NCI-H1048 (cell line): ENCODE data around the gene CREB5.

ENCODE experiments used
- DNase-seq: peaks from one replicate; lab custom pipeline; 2025; lab: John Stamatoyannopoulos, UW

Gene CREB5

GRCh38 chr7:28407651-28408050, 4.7 kb upstream of the CREB5 start:
- DNase-seq = no peak

- no peak for DNase-seq
Measured at GRCh38 chr7:28408105-28408959, 4.0 kb upstream of the CREB5 start.

- peak; percentile 50 for DNase-seq
Measured at GRCh38 chr7:28408960-28409715, 3.2 kb upstream of the CREB5 start.

GRCh38 chr7:28409716-28410627, 2.3 kb upstream of the CREB5 start:
- no peak for DNase-seq

- DNase-seq = no peak
Measured at GRCh38 chr7:28410628-28411531, 1.4 kb upstream of the CREB5 start.

- DNase-seq = no peak
Measured at GRCh38 chr7:28413011-28413410, 693 bp downstream of the CREB5 start.

- no peak for DNase-seq
Measured at GRCh38 chr7:28414453-28414852, 2.1 kb downstream of the CREB5 start.

- DNase-seq = no peak
Measured at GRCh38 chr7:28417321-28417940, 5.1 kb downstream of the CREB5 start.

GRCh38 chr7:28418311-28418710, 6.0 kb downstream of the CREB5 start:
- no peak for DNase-seq

GRCh38 chr7:28418966-28419365, 6.6 kb downstream of the CREB5 start:
- DNase-seq = no peak

GRCh38 chr7:28419716-28420115, 7.4 kb downstream of the CREB5 start:
- no peak for DNase-seq

GRCh38 chr7:28423112-28423511, 10.8 kb downstream of the CREB5 start:
- DNase-seq = no peak

GRCh38 chr7:28423918-28424514, 11.7 kb downstream of the CREB5 start:
- no peak for DNase-seq

GRCh38 chr7:28425496-28425895, 13.2 kb downstream of the CREB5 start:
- no peak for DNase-seq

- no peak for DNase-seq
Measured at GRCh38 chr7:28427236-28427635, 14.9 kb downstream of the CREB5 start.

- no peak for DNase-seq
Measured at GRCh38 chr7:28430616-28431015, 18.3 kb downstream of the CREB5 start.

- no peak for DNase-seq
Measured at GRCh38 chr7:28432105-28432504, 19.8 kb downstream of the CREB5 start.

- DNase-seq = no peak
Measured at GRCh38 chr7:28433039-28433438, 20.7 kb downstream of the CREB5 start.

- no peak for DNase-seq
Measured at GRCh38 chr7:28433699-28434219, 21.4 kb downstream of the CREB5 start.

GRCh38 chr7:28434510-28434909, 22.2 kb downstream of the CREB5 start:
- DNase-seq = no peak
